H1 (cell line): ENCODE data around the gene ZPBP. TPM values are rescaled to one million over a fixed set of nuclear protein-coding genes. Genes with fewer than 3 reads are reported as not detected.

ENCODE experiments used
- RNF2 ChIP-seq: fragments of 200-900, 300-1000 bp; sonication (generic); IDR thresholded peaks from 2 replicates; pipeline ENCODE4 v1.7.1; 2016; ENCODE audit warnings: borderline replicate concordance, low read depth, mild to moderate bottlenecking, antibody characterized with exemption, low read length; ENCODE audit not compliant: poor library complexity, severe bottlenecking; ENCODE audit errors: missing control alignments
- SIX5 ChIP-seq: IDR thresholded peaks from 2 replicates; pipeline ENCODE4 v1.6.1; 2011; ENCODE audit warnings: mild to moderate bottlenecking, low read depth, low read length
- SP1 ChIP-seq: IDR thresholded peaks from 2 replicates; pipeline ENCODE4 v1.6.1; 2011; ENCODE audit warnings: low read depth, low read length
- polyA plus RNA-seq, 7 experiments: library from polyadenylated mRNA; depleted of rRNA in 3 of 7; stranded (reverse) in 5 of 7; unstranded in 2 of 7; fragments of >200 nt in 5 of 7; fragments of 200-250 nt in 2 of 7; gene quantifications; 1 replicate in 5 of 7; 2 replicates in 1 of 7; 4 replicates in 1 of 7; pipeline versions ENCODE4 v1.2.1 to v1.2.3, GENCODE V29; 2011 to 2013; ENCODE audit warnings: missing spikeins in 2 of 7, mixed read lengths in 2 of 7
- total RNA-seq: library from RNA; stranded (reverse); fragmentation: NEBNext Ultra II Directional; extraction: Animal tissue kit (Norgen Biotek cat#: 25700); gene quantifications from 2 replicates; pipeline ENCODE4 v1.2.1, GENCODE V29; 2021
- TF ChIP-seq, protein P1 (sequence below): IDR thresholded peaks from 2 replicates; pipeline ENCODE4 v1.6.1; 2012; ENCODE audit warnings: low read length, inconsistent platforms
- TF ChIP-seq, protein P2 (sequence below): IDR thresholded peaks from 2 replicates; pipeline ENCODE4 v1.6.1; 2011; ENCODE audit warnings: low read depth, mild to moderate bottlenecking, low read length; ENCODE audit not compliant: insufficient read depth

Gene ZPBP
- total and polyA plus RNA-seq, 2 of the 8 experiments (the other 6 are each of a cell fraction or from before 2014, with no cell fraction given), result not detected

DNA sequence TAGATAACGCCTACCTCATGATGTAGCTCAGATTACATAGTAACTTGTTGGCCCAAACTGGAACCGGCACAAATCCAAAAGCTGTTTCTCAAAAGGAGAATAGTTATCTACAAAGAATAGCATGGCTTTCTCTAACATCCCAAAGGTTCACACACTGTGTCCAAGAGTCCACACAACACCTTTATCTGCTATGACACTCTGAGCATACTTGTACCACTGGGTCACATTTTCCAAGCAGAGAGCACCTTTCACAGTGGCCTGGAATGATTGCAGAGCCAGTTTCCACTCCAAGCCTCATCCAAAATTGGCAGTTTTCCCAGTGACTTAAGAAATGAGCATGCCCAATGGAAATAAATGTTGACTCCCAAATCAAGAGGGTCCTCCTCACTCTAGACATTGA lies 164.3 kb downstream of the ZPBP start (continued):
- TF ChIP-seq RNF2 (no peak), SP1 (no peak), SIX5 (no peak)
- TF ChIP-seq, protein P1, sequence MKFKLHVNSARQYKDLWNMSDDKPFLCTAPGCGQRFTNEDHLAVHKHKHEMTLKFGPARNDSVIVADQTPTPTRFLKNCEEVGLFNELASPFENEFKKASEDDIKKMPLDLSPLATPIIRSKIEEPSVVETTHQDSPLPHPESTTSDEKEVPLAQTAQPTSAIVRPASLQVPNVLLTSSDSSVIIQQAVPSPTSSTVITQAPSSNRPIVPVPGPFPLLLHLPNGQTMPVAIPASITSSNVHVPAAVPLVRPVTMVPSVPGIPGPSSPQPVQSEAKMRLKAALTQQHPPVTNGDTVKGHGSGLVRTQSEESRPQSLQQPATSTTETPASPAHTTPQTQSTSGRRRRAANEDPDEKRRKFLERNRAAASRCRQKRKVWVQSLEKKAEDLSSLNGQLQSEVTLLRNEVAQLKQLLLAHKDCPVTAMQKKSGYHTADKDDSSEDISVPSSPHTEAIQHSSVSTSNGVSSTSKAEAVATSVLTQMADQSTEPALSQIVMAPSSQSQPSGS, result no peak
- TF ChIP-seq, protein P2, sequence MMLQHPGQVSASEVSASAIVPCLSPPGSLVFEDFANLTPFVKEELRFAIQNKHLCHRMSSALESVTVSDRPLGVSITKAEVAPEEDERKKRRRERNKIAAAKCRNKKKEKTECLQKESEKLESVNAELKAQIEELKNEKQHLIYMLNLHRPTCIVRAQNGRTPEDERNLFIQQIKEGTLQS, result no peak
